GM21381 (cell line): ENCODE results near the gene CACNA1E.

Experiments
- ATAC-seq: cut with Tn5 transposase; IDR thresholded peaks from one replicate; pipeline ENCODE4 v1.9.1; 2021; ENCODE audit warnings: mild to moderate bottlenecking, moderate library complexity; ENCODE audit not compliant: unreplicated experiment

Gene CACNA1E

DNA sequence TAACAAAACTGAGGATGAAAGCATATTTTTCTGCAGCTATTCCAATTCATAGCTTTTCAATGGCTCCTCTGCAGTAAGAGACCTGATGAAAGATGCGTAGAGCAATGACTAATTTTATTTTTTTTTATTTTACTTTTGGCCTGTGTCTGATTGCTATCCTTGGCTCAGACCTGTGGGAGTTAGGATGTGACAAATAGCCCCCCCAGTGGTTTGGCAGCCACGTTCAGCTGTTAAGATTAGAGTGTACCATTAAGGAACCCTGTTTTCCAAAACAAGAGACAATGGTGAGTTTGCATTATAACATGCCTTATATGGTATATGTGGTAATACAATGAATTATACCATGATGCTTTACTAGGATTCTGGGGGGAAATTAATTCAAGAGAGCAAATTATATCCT is 264.7 kb downstream of the CACNA1E start:
- no peak for ATAC-seq

DNA sequence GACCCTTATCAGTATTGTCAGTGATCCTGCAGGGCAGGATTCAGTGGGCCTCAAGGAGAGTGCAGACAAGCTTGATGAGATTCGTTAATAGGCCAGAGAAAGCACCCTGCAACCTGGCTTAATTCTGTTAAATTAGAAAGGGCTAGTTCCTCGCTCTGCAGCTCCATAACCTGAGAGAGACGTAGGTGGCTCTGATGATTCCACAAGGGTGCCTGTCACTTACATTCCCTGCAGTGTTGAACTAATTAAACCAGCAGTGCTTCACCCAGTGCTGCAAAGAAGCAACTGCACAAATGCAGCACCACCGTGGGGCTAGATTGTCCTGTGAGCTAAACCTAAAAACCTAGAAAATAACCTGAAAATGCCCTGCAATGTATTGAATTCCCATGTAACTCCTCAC is 270.8 kb downstream of the CACNA1E start:
- ATAC-seq: no peak

DNA sequence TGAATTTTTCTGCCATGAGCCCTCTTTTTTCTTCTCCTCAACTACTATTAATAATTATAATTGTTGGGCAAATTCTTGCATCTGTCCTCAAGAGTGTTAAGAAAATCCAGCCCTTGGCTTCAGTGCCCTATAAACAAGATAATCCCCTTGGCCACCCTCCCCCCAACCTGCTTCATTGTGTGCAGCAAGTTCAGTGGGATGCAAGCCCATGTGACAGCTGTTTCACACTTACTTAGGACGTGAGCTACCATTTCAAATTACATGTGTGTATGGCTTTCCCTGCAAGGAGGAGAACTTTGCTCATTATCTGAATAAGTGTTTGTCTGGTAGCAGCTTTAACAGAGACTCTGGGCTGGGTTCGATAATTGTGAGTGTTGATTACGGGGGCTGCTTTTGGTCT is 276.2 kb downstream of the CACNA1E start:
- no peak for ATAC-seq

DNA sequence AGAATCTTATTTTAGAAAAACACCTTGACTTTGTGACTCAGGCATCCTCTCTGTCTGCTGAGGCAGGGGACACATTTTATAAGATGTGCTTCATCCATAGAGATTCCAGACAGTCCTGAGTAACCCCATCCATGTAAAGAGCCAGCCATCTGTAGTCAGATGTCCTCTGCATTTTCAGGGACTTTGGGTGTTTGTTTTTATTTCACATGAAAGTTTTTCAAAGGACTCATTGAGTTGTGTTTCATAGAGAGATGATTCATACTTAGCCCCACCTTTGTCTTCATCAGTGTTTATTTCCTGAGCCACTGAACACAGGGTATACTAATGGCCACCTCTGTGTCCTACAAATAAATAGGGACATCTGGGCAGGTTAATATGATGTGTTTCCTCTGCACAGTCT is 280.4 kb downstream of the CACNA1E start:
- ATAC-seq: no peak

DNA sequence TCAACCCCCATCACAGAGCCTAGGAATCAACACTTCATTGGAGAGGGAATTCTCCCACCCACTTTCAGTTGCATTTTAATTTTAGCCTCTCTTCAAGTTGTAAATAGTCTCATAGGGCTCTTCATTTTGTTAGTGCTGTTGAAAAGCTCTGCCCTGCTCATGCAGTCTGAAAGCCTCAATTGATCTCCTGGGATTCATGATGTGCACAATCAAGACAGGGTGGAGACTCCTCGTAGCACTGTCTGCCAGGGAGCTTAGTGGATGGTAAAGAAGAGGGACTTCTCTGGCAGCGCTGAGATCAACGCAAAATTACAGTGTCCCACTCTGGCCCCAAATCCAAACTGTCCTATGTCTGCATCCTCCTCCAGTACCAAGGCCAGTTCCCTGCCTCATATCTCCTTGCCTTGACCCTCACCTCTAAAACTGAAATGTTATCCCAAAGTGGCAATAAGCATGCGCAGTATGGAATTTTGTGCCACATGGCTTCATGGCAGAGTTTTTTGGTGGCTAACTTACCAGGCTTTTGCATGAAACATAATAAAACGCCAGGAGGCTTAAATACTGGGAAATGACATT is 282.2 kb downstream of the CACNA1E start:
- no peak for ATAC-seq

DNA sequence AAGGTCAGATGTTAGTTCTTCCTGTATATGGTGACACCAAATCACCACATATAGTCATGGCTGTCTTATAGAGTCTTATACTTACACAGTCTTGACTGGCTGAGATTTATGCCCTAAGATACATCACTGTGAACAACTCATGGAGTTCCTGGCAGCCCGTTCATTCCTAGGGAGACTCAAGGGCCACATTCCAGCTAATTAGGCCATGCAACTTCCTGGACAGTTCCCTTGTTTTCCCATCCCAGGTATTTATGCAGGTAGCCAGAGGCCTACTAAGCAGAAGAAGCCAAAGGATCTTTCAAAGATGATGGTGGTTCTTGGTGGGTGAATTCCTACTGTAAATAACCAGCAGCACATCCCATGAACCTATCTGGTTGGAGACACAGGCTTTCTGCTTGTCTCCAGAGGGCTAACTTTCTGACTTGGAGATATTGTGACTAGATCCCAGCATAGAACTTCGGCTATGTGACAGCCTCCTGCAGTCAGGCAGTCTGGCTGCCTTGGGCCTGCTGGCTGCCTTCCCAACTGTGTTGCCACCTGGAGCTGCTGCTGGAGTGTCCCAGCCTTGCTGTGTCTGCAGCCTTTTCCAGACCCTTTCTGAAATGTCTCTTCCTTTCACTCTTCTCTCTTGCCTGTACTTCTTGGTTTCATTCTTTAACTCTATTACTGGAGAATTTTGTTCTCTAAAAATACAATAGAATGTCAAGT is 283.8 kb downstream of the CACNA1E start:
- ATAC-seq: no peak

DNA sequence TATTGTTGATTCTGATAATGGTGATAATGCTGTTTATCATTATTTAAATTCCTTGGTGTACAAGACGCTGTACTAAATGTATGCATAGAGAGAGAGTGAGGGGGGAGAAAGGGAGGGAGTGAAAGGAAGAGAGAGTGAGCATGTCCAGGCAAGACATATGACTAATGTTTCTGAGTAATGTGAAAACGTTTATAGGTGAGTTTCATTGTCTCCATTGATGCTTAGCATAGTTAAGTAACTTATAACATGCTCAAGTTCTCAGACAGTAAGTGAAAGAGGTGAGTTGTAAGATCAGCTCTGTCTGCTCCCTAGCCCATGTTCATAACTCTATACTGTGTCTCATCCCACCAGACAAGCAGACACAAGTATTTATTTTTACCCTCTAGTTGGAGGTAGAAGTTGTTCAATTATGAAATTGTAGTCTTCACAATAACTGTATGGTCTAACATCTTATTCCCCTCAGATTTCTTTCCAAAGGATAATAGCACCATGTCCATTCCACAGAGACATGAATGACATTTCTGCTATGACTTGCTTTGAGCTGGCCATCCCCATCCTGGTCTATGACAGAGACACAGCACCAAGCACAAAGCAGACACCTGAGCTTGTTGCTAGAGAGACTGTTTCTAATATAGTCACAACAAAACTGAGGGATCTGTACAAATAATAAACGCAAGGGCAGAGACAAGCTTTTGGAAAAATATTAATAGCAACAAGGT is 285.1 kb downstream of the CACNA1E start:
- ATAC-seq: no peak

DNA sequence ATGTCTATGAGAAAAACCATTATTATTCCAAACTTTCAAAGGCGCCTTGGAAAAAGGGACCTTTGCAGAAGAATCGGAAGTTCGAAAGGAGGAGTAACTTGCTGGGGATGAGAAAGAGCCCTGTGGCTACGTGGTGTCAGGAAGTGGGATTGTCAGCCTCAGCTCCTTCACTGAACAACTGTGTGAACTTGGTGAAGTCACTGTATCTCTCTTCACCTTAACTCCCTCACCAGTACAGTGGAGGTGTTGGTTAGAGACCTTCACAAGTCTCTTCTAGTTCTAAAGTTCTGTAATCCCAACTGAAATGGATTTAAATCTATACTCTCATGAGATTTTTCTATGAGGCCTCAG is 285.6 kb downstream of the CACNA1E start:
- no peak for ATAC-seq

DNA sequence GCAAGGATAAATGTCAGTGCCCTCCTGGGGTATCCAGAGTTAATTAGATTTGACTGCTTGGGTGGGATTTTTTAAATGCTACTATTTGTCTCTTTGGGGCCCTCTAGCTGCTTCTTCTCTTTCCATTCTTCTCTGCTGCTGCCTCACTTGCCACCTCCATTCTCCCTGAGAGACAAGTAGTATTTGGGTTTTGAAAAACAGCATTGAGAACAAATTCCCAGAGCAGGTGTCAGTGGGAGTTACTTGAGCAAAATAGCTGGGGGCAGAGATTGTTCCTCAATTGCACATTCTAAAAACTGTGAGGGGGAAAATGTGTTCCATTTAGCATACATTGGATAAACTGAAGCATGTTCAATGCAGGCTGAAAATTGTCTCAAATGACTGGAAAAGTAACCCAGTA is 286.5 kb downstream of the CACNA1E start:
- no peak for ATAC-seq

DNA sequence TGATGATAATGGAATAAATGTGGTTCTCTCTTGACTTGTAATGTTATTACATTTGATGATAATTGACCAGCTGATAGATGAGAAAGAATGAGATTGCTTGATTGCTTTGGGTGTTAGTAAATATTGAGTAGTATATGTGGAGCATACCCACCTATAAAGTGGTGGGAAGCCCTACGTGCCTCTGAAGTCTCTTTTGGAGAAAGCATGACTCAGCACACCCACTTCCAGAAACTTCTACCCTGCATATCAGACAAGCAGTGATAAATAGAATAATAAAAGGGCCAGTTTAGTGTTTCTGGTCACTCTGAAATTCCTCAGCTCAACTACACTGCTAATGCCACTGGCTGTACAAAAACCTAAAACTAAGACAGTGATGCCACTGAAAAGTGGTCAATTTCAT is 289.4 kb downstream of the CACNA1E start:
- ATAC-seq: no peak

DNA sequence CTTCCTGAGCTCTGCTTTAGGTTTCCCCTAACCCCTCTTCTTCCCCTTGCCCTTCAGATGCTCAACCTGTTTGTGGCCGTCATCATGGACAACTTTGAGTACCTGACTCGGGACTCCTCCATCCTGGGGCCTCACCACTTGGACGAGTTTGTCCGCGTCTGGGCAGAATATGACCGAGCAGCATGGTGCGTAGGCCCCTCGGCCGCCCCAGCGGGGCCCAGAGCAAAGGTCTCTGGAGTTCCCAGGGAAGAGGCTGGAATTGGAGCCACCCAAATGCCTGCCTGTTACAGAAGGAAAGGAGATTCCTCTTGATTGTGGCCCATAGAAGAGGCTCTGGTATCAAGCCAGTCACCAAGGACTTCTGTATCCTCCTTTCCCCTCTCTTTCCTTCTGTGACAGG is 292.7 kb downstream of the CACNA1E start:
- ATAC-seq: no peak

DNA sequence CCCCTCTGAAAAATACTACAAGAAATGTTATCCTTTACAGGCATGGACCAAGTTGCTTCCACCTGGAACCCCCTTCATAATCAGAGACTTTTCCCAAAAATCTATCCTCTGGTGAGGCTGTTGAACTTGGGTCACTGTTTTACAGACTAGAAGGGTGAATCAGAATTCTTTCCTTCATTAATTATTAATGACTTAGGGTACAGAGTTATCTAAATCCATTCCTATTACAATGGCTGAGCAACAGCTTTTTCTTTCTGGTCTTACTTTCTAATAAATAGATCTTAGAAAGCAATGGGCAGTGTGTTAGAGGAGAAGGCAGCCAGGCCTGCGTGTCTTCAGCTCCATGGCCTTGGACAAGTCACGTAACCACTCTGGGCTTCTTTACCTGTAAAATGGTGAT is 294.0 kb downstream of the CACNA1E start:
- no peak for ATAC-seq

DNA sequence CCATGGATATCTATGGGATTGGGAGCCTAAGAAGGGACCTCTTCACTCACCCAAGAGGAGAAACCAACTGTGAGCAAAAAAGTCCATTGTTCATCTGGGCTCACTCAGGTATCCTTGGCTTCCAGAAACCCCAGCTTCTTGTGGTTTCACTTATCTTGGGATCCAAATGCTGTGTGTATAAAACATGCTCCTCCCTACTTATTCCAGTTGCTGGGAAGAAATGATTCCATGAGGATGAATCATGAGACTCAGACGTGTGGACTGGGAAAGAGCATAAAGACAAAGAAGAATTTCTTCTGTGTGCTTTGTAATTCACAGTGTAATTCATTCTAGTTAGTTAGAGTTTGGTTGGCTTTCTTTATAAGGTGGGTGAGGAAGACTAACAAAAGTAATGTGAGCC is 294.5 kb downstream of the CACNA1E start:
- no peak for ATAC-seq

DNA sequence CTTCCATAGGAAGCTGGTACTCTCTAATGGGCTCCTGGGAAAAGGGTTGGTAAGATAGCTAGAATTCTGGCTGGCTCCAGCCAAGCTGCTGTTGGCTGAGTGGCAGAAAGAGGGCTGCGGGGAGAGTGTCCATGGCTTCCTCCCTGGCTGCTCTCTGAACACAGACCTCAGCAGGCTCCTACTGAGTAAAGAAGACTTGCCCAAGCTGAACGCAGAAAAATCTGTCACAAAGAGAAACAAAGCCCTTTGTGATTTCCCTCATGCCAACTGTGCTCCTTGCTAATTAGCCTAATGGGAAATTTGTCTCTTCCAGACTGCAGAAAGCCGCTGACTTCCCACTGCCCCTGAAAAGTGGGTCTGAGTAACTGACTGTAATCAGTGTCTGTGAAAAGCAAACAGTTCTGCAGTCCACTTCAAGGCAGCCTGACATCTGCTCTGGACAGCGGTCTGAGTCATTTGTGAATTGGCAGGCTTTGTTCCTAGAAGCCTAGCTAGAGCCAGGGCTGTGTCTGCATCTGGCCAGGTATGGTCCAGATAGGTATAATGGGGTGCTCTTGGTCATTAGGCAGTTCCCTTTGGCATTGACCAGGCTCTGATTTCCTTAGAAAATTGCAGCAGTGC is 295.4 kb downstream of the CACNA1E start:
- no peak for ATAC-seq

DNA sequence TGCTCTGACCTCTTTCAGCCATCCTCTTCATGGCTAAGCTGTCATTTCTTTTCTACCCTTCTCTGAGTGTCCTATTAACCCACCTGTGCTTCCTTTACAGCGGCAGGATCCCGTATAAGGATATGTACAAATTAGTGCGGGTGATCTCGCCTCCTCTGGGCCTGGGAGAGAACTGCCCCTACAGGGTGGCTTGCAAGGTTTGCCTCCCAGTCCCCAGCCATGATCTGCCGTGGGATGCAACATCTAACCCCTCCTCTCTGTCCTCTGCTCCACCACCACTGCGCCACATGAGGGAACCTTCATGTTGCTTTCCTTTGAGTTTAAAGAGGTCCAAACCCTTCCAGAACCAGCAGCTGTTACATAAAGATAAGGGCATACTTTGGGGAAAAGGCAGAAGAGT is 296.0 kb downstream of the CACNA1E start:
- ATAC-seq: no peak

DNA sequence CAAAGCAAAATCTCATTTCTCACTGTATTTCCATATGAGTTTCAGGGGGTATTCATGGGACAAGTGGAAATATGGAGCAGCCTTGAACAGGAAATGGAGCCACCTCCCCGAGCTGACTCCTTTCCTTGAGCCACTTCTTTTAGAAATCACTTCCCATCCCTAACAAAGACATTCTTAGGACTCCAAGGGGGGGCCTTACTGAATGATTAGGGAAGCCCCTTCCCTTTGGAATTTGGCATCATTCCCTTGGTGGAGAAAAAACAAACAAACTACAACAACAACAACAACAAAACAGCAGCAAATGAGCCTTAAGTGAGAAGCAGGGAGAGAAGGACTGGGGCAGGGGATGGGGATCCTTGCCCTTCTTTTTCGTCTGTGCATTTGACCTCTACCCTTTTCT is 299.9 kb downstream of the CACNA1E start:
- no peak for ATAC-seq

DNA sequence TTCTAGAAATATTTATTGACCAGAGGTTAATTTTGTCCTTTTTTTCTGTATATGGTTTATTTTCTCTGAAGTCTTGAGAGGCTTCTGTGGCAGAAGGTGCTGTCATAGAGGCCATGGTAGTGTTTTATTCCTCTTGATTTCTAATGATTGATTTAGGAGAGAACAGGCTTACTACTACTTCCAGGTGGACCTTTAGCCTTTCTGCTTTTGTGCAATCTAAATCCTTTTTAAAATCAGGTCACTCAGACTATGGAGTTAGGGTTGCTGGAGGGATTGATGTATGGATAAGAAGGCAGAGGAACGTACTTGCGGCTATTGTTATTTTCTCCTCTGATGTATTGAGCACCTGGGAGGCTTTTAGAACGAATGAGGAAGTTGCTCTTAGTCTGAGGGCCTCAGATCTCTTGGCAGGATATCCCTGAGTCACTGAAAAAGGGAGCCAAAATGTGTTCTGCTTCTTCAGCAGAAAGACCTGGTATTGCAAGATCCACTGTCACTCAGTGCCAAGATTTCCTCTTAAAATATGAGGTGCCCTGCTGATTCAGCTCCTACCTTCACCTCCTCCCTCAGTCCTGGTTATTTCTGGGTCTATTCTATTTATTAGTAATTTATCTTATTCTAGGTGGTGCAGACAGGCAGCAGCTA is 300.8 kb downstream of the CACNA1E start:
- no peak for ATAC-seq

DNA sequence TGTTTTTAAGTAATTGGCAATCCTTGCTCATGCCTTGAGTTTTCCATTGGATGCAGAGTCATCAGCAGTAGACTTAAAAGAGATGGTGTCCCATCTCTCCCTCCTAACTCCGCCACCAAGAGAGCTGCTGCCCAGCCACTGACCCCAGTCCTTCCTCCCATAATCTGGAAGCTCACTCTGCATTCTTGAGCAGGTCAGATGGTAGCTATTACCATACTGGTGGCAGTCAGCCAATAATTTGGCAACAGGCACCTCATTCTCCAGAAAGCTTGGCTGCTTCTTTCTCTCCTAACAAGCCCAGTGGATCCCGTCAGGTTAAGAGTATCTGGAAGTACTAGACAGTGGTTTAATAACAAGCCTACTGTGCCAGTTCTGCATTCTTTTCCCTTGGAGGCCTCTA is 306.1 kb downstream of the CACNA1E start:
- no peak for ATAC-seq

DNA sequence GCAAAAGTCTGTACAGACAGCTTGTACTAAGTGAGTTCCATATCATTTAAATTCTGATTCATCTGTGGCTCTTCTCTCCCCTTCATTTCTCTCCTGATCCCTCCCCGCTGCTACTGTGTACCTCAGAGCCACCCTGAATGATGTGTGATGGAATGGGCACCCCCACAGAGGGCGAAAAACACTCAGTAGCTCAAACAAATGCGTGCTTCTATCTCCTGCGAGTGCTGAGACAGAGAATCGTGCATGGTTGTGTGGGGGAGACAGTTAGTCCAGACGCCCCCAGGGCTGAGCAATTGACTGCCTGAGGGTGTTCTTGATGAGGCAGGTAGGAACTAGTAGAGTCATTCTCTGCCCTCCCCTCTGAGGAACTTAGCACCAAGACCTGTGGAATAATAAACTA is 308.4 kb downstream of the CACNA1E start:
- ATAC-seq: no peak

DNA sequence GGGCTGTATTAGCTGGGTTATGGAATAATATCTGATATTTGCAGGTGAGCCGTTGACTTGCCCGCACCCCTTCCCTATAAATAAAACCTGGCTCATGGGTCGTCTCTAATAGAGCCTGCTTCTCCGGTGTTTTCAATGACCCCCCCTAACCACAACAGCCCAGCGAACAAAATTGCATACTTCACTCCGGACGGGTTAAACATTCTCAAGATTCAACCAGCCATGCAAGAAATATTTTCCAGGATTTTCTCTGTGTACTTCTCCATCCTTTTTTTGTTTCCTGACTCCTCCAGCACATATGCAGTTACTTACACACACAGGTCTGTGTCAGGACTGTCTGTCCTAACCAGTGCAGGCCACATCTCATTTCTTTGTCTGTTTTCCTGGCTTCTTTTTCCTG is 310.5 kb downstream of the CACNA1E start:
- no peak for ATAC-seq

DNA sequence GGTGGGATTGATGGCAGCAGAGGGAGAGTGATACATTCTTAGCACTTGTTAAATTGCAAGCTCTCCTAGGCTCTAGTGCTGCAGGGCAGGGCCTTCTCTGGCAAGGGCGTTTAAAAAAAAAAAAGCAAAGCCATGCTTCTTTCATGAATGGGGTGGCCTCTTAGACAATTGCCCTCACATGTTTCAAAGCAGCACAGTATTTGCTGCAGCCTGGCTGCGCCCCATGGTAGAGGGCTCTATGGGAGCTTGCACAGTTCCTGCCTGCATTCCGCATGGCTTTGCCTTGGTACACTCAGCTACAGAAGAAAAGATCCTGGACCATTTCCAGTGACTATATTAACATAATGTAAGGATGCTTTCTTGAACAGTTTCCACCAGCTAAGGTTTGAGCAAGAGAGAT is 311.0 kb downstream of the CACNA1E start:
- ATAC-seq: no peak
